Neural cell (in vitro differentiated cells): ENCODE results near the gene EPHA6. TPM values are rescaled to one million over a fixed set of nuclear protein-coding genes. Genes with fewer than 3 reads are reported as not detected.
"Not testable (repeated sequence)": the region's sequence is repeated elsewhere in the genome, so short reads cannot be mapped to it uniquely, and the experiment has no call there.

Source experiments
- H2AFZ ChIP-seq: fragments of 200-600, 300-800 bp; sonication (generic), shearing (Covaris generic); 2 replicates; pipeline ENCODE4 v1.6.0; 2014; ENCODE audit warnings: low read depth, mild to moderate bottlenecking, antibody characterized with exemption, low read length, moderate library complexity
- H3F3A ChIP-seq: fragments of 200-600 bp; shearing (Covaris generic); 2 replicates; pipeline ENCODE4 v1.6.1; 2016; ENCODE audit warnings: mild to moderate bottlenecking, moderate library complexity, mixed read lengths, antibody characterized with exemption, low read length; ENCODE audit not compliant: insufficient read depth, poor library complexity, severe bottlenecking
- H3K27ac ChIP-seq: fragments of 200-600, 300-800 bp; sonication (generic), shearing (Covaris generic); 2 replicates; pipeline ENCODE4 v1.5.1; 2014; ENCODE audit warnings: mild to moderate bottlenecking, low read length, moderate library complexity
- H3K27me3 ChIP-seq: fragments of 300-800, 200-600 bp; sonication (generic), shearing (Covaris generic); 2 replicates; pipeline ENCODE4 v1.6.0; 2014; ENCODE audit warnings: mild to moderate bottlenecking, low read depth, low read length, moderate library complexity; ENCODE audit not compliant: insufficient read depth
- H3K36me3 ChIP-seq: fragments of 300-800, 200-600 bp; sonication (generic), shearing (Covaris generic); 2 replicates; pipeline ENCODE4 v1.5.1; 2014; ENCODE audit warnings: mild to moderate bottlenecking, antibody characterized with exemption, low read length, moderate library complexity; ENCODE audit not compliant: insufficient read depth
- H3K4me2 ChIP-seq: fragments of 300-800, 200-600 bp; sonication (generic), shearing (Covaris generic); 2 replicates; pipeline ENCODE4 v1.6.0; 2014; ENCODE audit warnings: mild to moderate bottlenecking, low read length
- H3K4me3 ChIP-seq: fragments of 300-800, 200-600 bp; sonication (generic), shearing (Covaris generic); 2 replicates; pipeline ENCODE4 v1.5.1; 2014; ENCODE audit warnings: mild to moderate bottlenecking, low read length, moderate library complexity
- H3K79me2 ChIP-seq: fragments of 200-600 bp; shearing (Covaris generic); replicated peaks from 2 replicates; pipeline ENCODE4 v1.6.0; 2014; ENCODE audit warnings: mild to moderate bottlenecking, low read length, moderate library complexity; ENCODE audit not compliant: insufficient read depth
- H3K9ac ChIP-seq: fragments of 300-800, 200-600 bp; sonication (generic), shearing (Covaris generic); 2 replicates; pipeline ENCODE4 v1.6.1; 2016; ENCODE audit warnings: mild to moderate bottlenecking, low read length, mixed read lengths
- H3K9me2 ChIP-seq: fragments of 200-600 bp; shearing (Covaris generic); 2 replicates; pipeline ENCODE4 v1.6.1; 2016; ENCODE audit warnings: mild to moderate bottlenecking, low read length, mixed read lengths; ENCODE audit not compliant: insufficient read depth
- H3K9me3 ChIP-seq: fragments of 200-600, 300-800 bp; sonication (generic), shearing (Covaris generic); 2 replicates; pipeline ENCODE4 v1.6.1; 2016; ENCODE audit warnings: mild to moderate bottlenecking, mixed run types, low read length, moderate library complexity, mixed read lengths
- H4K20me1 ChIP-seq: fragments of 200-600 bp; shearing (Covaris generic); 2 replicates; pipeline ENCODE4 v1.6.1; 2016; ENCODE audit warnings: mild to moderate bottlenecking, mixed run types; ENCODE audit not compliant: insufficient read depth
- CTCF ChIP-seq: fragments of 450-650 bp; IDR thresholded peaks from 2 replicates; pipeline ENCODE4 v1.5.1; 2014; ENCODE audit warnings: antibody characterized with exemption, mild to moderate bottlenecking, moderate library complexity; ENCODE audit not compliant: poor library complexity, severe bottlenecking
- EP300 ChIP-seq: fragments of 450-650 bp; conservative IDR thresholded peaks from 2 replicates; pipeline ENCODE4 v1.6.1; 2014; ENCODE audit warnings: antibody characterized with exemption, mild to moderate bottlenecking, moderate library complexity; ENCODE audit not compliant: poor library complexity, severe bottlenecking
- EZH2 ChIP-seq: fragments of 200-600, 300-800 bp; shearing (Covaris generic), sonication (generic); IDR thresholded peaks from 2 replicates; pipeline ENCODE4 v1.6.1; 2014; ENCODE audit warnings: antibody characterized with exemption, low read length, borderline replicate concordance, mild to moderate bottlenecking; ENCODE audit not compliant: insufficient read depth, poor library complexity, severe bottlenecking
- MXI1 ChIP-seq: fragments of 450-650 bp; conservative IDR thresholded peaks from 2 replicates; pipeline ENCODE4 v1.6.1; 2014; ENCODE audit warnings: antibody characterized with exemption, mild to moderate bottlenecking; ENCODE audit not compliant: poor library complexity, severe bottlenecking
- POLR2AphosphoS5 ChIP-seq: IDR thresholded peaks from 2 replicates; pipeline ENCODE4 v1.6.1; 2012
- RAD21 ChIP-seq: fragments of 450-650 bp; conservative IDR thresholded peaks from 2 replicates; pipeline ENCODE4 v1.6.1; 2014; ENCODE audit warnings: antibody characterized with exemption, mild to moderate bottlenecking, moderate library complexity
- SMC3 ChIP-seq: fragments of 450-650 bp; conservative IDR thresholded peaks from 2 replicates; pipeline ENCODE4 v1.6.1; 2014; ENCODE audit warnings: antibody characterized with exemption, mild to moderate bottlenecking, moderate library complexity; ENCODE audit not compliant: poor library complexity
- TAF1 ChIP-seq: IDR thresholded peaks from 2 replicates; pipeline ENCODE4 v1.6.1; 2012; ENCODE audit warnings: low read depth
- polyA plus RNA-seq: library from polyadenylated mRNA; depleted of rRNA; stranded (reverse); fragments of >200 nt; gene quantifications from 2 replicates; pipeline ENCODE4 v1.2.3, GENCODE V29; 2014
- TF ChIP-seq, protein P1 (sequence below): IDR thresholded peaks from 2 replicates; pipeline ENCODE4 v1.6.1; 2012; ENCODE audit warnings: borderline replicate concordance

The EPHA6 gene
- polyA plus RNA-seq, 1 donor from 2014 or later: 0.56 TPM

- Histone ChIP-seq H3K9me3 (no peaks in the 10 kb centered on the region), H3K9ac (no peak overlapping the region), H3K27me3 (no peaks in the 10 kb centered on the region), H3K9me2 (no peaks in the 10 kb centered on the region), H3K4me2 (no peak overlapping the region), H3K36me3 (no peaks in the 10 kb centered on the region), H3K27ac (no peak overlapping the region), H3K79me2 (no peaks in the 10 kb centered on the region), H3K4me3 (no peak overlapping the region), H2AFZ (no peak overlapping the region), H4K20me1 (no peaks in the 10 kb centered on the region), H3F3A (no peaks in the 10 kb centered on the region)
- TF ChIP-seq EZH2 (no peak), SMC3 (no peak), TAF1 (no peak), EP300 (no peak), MXI1 (no peak), RAD21 (no peak), POLR2AphosphoS5 (no peak), CTCF (no peak)
- TF ChIP-seq, protein P1, sequence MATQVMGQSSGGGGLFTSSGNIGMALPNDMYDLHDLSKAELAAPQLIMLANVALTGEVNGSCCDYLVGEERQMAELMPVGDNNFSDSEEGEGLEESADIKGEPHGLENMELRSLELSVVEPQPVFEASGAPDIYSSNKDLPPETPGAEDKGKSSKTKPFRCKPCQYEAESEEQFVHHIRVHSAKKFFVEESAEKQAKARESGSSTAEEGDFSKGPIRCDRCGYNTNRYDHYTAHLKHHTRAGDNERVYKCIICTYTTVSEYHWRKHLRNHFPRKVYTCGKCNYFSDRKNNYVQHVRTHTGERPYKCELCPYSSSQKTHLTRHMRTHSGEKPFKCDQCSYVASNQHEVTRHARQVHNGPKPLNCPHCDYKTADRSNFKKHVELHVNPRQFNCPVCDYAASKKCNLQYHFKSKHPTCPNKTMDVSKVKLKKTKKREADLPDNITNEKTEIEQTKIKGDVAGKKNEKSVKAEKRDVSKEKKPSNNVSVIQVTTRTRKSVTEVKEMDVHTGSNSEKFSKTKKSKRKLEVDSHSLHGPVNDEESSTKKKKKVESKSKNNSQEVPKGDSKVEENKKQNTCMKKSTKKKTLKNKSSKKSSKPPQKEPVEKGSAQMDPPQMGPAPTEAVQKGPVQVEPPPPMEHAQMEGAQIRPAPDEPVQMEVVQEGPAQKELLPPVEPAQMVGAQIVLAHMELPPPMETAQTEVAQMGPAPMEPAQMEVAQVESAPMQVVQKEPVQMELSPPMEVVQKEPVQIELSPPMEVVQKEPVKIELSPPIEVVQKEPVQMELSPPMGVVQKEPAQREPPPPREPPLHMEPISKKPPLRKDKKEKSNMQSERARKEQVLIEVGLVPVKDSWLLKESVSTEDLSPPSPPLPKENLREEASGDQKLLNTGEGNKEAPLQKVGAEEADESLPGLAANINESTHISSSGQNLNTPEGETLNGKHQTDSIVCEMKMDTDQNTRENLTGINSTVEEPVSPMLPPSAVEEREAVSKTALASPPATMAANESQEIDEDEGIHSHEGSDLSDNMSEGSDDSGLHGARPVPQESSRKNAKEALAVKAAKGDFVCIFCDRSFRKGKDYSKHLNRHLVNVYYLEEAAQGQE: no peak
Measured at GRCh38 chr3:97269202-97269601, 454.8 kb downstream of the EPHA6 start.

DNA sequence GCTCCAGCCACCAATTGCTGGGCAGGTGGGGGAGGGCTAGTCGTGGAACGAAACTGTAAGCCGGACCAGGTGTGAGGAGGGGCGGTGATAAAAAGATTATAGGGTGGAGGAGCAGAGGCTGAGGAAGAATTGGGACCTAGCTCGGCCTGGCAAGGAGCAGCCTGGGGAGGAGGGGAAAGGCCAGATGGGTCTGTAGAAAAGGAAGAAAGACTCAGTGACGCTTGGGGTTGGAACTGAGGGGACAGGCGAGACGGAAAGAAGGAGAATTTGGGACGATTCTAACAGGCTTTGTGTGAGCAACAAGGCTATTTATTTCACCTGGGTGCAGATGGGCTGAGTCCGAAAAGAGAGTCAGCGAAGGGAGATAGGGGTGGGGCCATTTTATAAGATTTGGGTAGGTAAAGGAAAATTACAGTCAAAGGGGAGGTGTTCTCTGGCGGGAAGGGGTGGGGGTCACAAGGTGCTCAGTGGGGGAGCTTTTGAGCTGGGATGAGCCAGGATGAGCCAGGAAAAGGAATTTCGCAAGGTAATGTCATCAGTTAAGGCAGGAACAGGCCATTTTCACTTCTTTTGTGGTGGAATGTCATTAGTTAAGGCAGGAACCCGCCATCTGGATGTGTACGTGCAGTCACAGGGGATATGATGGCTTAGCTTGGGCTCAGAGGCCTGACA is 462.6 kb downstream of the EPHA6 start:
- not testable (repeated sequence) for H3K4me2 ChIP-seq, H2AFZ ChIP-seq, H3F3A ChIP-seq, H3K9ac ChIP-seq, H3K9me3 ChIP-seq, H3K27me3 ChIP-seq, H3K36me3 ChIP-seq, H3K27ac ChIP-seq, H3K9me2 ChIP-seq, H4K20me1 ChIP-seq, H3K4me3 ChIP-seq, H3K79me2 ChIP-seq

GRCh38 chr3:97277708-97278107 is 463.3 kb downstream of the EPHA6 start:
- Histone ChIP-seq H3K9me3 (no peaks in the 10 kb centered on the region), H3K79me2 (no peaks in the 10 kb centered on the region), H3K27me3 (no peaks in the 10 kb centered on the region), H3K36me3 (no peaks in the 10 kb centered on the region), H3K27ac (no peak overlapping the region), H4K20me1 (no peaks in the 10 kb centered on the region), H3F3A (no peaks in the 10 kb centered on the region), H2AFZ (no peak overlapping the region), H3K4me3 (no peak overlapping the region), H3K9me2 (no peaks in the 10 kb centered on the region), H3K4me2 (no peak overlapping the region), H3K9ac (no peak overlapping the region)
- TF ChIP-seq TAF1 (no peak), MXI1 (no peak), EZH2 (no peak)
